GM18951 (cell line): ENCODE results near the gene RXRB.

ENCODE experiments used
- POLR2A ChIP-seq: IDR thresholded peaks from 4 replicates; pipeline ENCODE4 v1.6.1; 2011; ENCODE audit warnings: mild to moderate bottlenecking; ENCODE audit not compliant: insufficient read length, insufficient read depth; ENCODE audit errors: extremely low read depth
- in situ Hi-C: fragments of 300-500 bp; cut with MboI; formaldehyde crosslinking; loops from one replicate; pipeline ENCODE4 v1.12.0; 2022; ENCODE audit warnings: low sequenced_read_pairs, mixed read lengths, inconsistent platforms; ENCODE audit not compliant: unreplicated experiment

The RXRB gene

DNA sequence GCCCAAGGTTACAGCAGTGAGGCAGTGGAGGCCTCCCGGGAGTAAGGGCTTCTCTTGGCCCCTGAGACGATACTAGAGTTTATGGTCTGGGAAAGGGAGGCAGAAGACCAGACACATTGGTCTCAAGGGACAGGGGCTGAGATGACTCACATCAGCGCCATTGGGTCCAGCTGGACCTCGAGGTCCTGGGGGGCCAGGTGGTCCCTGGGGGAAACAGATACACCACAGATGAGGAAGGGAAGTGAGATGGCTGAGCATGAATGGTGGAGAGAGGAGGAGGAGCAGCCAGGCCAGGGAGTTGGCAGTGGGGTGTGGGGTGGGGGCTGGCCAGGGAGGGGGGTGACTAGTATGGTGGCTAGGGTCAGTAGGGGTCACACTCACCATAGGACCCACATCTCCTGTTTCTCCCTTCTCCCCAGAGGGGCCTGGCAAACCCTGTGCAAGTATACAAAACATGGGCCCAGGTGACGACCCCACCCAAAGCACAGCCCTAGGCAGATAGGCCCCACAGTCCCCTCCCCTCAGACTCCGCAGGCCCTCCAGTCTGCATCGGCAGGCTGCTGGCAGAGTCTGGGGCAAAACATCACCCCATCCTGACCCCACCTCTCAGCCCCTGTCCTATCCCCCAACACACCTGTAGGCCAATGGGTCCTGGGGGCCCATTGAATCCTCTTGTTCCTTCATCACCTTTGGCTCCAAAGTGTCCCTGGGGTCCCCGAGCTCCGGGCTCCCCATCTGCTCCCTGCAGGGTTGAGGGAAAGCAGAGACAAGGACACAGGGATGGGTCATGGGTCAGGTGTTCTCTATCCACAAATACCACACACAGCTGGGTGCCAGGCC is 30.1 kb downstream of the RXRB start:
- in situ Hi-C loops, result no loop called here
- TF ChIP-seq POLR2A, result no peak

GRCh38 chr6:33169291-33170175 is 30.9 kb downstream of the RXRB start:
- in situ Hi-C loops, result no loop called here
- no peak for TF ChIP-seq POLR2A

- in situ Hi-C loops, result no loop called here
- TF ChIP-seq POLR2A, result no peak
Measured at GRCh38 chr6:33168639-33169038, 31.8 kb downstream of the RXRB start.

DNA sequence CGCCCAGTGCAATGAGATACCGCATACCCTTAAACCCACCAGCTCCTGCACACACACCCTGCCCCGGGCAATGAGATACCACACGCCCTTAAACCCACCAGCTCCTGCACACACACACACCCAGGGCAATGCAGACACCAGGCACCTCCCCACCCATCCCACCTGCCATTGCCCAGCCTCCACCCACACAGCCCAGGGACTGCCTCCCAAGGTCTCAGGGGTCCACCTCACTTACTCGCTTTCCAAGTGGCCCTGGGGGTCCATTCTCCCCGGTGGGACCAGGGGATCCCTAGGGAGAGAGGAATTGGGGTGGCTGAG is 32.2 kb downstream of the RXRB start:
- in situ Hi-C loops, result no loop called here
- TF ChIP-seq POLR2A, result no peak

GRCh38 chr6:33167374-33168283 is 32.8 kb downstream of the RXRB start:
- in situ Hi-C loops, result no loop called here
- no peak for TF ChIP-seq POLR2A

DNA sequence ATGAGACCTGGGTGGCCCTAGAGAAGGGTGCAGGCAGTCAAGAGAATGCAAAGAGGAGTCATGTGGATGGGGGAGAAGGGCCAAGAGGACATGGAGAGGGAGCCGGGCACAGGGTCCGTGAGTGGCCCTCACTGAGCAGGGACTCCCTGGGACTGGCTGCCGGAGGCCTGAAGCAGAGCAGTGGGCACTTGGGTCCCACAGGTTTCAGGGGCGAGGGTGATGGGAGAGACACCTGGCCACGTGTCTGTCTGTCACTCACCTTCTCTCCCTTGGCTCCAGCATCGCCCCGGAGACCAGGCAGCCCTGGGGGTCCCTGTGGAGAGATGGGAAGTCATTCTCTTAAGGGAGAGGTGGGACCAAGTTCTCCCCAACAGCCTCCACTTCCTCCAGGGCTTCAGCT is 33.7 kb downstream of the RXRB start:
- TF ChIP-seq POLR2A, result no peak
- in situ Hi-C loops, result no loop called here

GRCh38 chr6:33166363-33166762 is 34.1 kb downstream of the RXRB start:
- in situ Hi-C loops, result no loop called here
- no peak for TF ChIP-seq POLR2A

- in situ Hi-C loops, result no loop called here
- TF ChIP-seq POLR2A, result no peak
Measured at GRCh38 chr6:33165581-33166258, 34.7 kb downstream of the RXRB start.

DNA sequence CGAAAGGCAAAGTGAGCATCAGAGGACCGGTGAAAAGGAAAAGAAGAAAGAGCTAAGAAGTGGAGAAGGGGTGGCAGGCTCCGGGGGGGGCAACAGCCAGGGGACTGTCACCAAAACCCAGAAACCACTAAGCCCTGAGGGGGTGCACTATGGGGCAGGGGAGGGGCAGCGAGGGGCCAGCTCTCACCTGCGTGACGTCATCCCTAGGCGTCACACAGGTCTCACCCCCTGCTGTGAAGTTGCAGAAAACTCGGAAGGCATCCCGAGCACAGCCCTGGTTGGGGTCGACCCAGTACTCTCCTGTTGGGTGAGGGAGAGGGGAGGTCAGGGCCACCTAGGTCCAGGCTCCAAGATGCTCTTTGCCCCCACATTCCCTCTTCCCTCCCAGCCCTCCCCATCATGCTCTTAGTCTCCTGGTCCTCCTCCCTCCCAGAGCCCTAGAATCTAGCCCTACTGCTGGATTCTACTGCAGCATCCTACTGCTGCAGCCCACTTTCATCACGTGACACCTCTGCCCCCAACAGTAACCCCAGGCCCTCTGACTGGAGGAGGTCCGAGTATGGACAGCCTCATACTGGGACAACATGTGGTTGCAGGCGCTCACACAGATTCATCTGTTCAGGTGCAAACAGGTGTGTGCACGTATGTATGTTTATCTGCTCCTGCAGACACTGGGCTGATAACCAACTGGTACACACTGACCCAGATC is 35.6 kb downstream of the RXRB start:
- in situ Hi-C loops, result loop anchor here (5.0 kb wide), 1 partner anchor 87 kb away; no protein-coding TSS in a partner anchor
- TF ChIP-seq POLR2A, result no peak

GRCh38 chr6:33164176-33164575 is 36.3 kb downstream of the RXRB start:
- in situ Hi-C loops, result loop anchor here (5.0 kb wide), 1 partner anchor 88 kb away; no protein-coding TSS in a partner anchor
- TF ChIP-seq POLR2A, result no peak

GRCh38 chr6:33163540-33163939 is 36.9 kb downstream of the RXRB start:
- in situ Hi-C loops, result loop anchor here (5.0 kb wide), 1 partner anchor 89 kb away; no protein-coding TSS in a partner anchor
- no peak for TF ChIP-seq POLR2A
